Measurements from ENCODE around the gene SLC7A7. TPM values are rescaled to one million over a fixed set of nuclear protein-coding genes. Genes with fewer than 3 reads are reported as not detected.

The SLC7A7 gene
- polyA plus RNA-seq, 1 donor from 2014 or later, result not detected

GRCh38 chr14:22812744-22813143 is 2.5 kb downstream of the SLC7A7 start:
- Histone ChIP-seq H3K27ac (ENCODE audit: low read length) (no peak overlapping the region), H3K27me3 (ENCODE audit: insufficient read depth, low read depth, low read length) (no peaks in the 10 kb centered on the region), H4K20me1 (ENCODE audit: insufficient read depth) (no peaks in the 10 kb centered on the region), H3K79me2 (replicated peaks; ENCODE audit: insufficient read depth, low read length) (no peaks in the 10 kb centered on the region), H3F3A (ENCODE audit: insufficient read depth, low read length, poor library complexity, severe bottlenecking) (no peaks in the 10 kb centered on the region), H3K9me2 (ENCODE audit: insufficient read depth, low read length) (no peaks in the 10 kb centered on the region), H2AFZ (ENCODE audit: low read depth, low read length) (no peak overlapping the region), H3K9ac (ENCODE audit: low read length) (no peak overlapping the region), H3K36me3 (ENCODE audit: insufficient read depth, low read length) (no peaks in the 10 kb centered on the region), H3K4me3 (ENCODE audit: low read length) (no peak overlapping the region), H3K4me2 (ENCODE audit: low read length) (no peak overlapping the region), H3K9me3 (ENCODE audit: low read length) (no peaks in the 10 kb centered on the region)
- TF ChIP-seq CTCF (IDR thresholded peaks at IDR 0.05; ENCODE audit: poor library complexity, severe bottlenecking) (no peak), SMC3 (conservative IDR thresholded peaks at IDR 0.05; ENCODE audit: poor library complexity) (no peak), TAF1 (IDR thresholded peaks at IDR 0.05; ENCODE audit: low read depth) (no peak), REST (IDR thresholded peaks at IDR 0.05; ENCODE audit: borderline replicate concordance) (no peak), MXI1 (conservative IDR thresholded peaks at IDR 0.05; ENCODE audit: poor library complexity, severe bottlenecking) (no peak), POLR2AphosphoS5 (IDR thresholded peaks at IDR 0.05) (no peak), EP300 (conservative IDR thresholded peaks at IDR 0.05; ENCODE audit: poor library complexity, severe bottlenecking) (no peak), EZH2 (IDR thresholded peaks at IDR 0.05; ENCODE audit: borderline replicate concordance, insufficient read depth, low read length, poor library complexity, severe bottlenecking) (no peak), RAD21 (conservative IDR thresholded peaks at IDR 0.05) (no peak)

GRCh38 chr14:22811722-22812121 is 3.5 kb downstream of the SLC7A7 start:
- Histone ChIP-seq H3K27me3 (ENCODE audit: insufficient read depth, low read depth, low read length) (no peaks in the 10 kb centered on the region), H3K79me2 (replicated peaks; ENCODE audit: insufficient read depth, low read length) (no peaks in the 10 kb centered on the region), H3K4me2 (ENCODE audit: low read length) (no peak overlapping the region), H2AFZ (ENCODE audit: low read depth, low read length) (no peak overlapping the region), H3K9me2 (ENCODE audit: insufficient read depth, low read length) (no peaks in the 10 kb centered on the region), H3K4me3 (ENCODE audit: low read length) (no peak overlapping the region), H3K9ac (ENCODE audit: low read length) (no peak overlapping the region), H3K9me3 (ENCODE audit: low read length) (no peaks in the 10 kb centered on the region), H3K27ac (ENCODE audit: low read length) (no peak overlapping the region), H4K20me1 (ENCODE audit: insufficient read depth) (no peaks in the 10 kb centered on the region), H3F3A (ENCODE audit: insufficient read depth, low read length, poor library complexity, severe bottlenecking) (no peaks in the 10 kb centered on the region), H3K36me3 (ENCODE audit: insufficient read depth, low read length) (no peaks in the 10 kb centered on the region)
- no peak for TF ChIP-seq EZH2 (IDR thresholded peaks at IDR 0.05; ENCODE audit: borderline replicate concordance, insufficient read depth, low read length, poor library complexity, severe bottlenecking)
- no peak for TF ChIP-seq REST (IDR thresholded peaks at IDR 0.05; ENCODE audit: borderline replicate concordance)
- no peak for TF ChIP-seq MXI1 (conservative IDR thresholded peaks at IDR 0.05; ENCODE audit: poor library complexity, severe bottlenecking)
- TF ChIP-seq CTCF (IDR thresholded peaks at IDR 0.05; ENCODE audit: poor library complexity, severe bottlenecking), result no peak
- TF ChIP-seq POLR2AphosphoS5 (IDR thresholded peaks at IDR 0.05), result no peak
- TF ChIP-seq SMC3 (conservative IDR thresholded peaks at IDR 0.05; ENCODE audit: poor library complexity), result no peak
- TF ChIP-seq RAD21 (conservative IDR thresholded peaks at IDR 0.05), result no peak
- TF ChIP-seq TAF1 (IDR thresholded peaks at IDR 0.05; ENCODE audit: low read depth), result no peak
- no peak for TF ChIP-seq EP300 (conservative IDR thresholded peaks at IDR 0.05; ENCODE audit: poor library complexity, severe bottlenecking)

Data from neural cell (in vitro differentiated cells).